NCI-H345 (cell line): ENCODE data around the gene PCDH15.

Source experiments
- DNase-seq: peaks from one replicate; lab custom pipeline; 2025; lab: John Stamatoyannopoulos, UW

The PCDH15 gene

DNA sequence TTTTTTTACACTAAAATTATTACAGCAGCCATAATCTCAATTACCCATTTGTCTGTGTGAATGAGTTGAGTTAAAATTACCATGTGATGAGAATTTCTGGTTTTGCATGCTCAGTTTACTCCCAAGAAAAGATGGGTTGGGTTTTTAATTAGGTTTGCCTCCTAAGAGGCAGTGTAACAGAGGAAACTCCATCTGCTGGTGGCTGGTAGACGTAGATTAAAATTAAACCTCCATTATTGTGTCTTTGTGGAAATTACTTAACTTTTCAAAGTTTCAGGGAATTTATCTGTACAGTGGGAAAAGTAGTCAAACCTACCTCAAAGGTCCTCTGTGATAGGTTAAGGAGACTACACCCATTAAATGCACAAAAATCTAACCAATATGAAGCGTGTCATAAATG lies 954.2 kb downstream of the PCDH15 start:
- DNase-seq, result no peak

DNA sequence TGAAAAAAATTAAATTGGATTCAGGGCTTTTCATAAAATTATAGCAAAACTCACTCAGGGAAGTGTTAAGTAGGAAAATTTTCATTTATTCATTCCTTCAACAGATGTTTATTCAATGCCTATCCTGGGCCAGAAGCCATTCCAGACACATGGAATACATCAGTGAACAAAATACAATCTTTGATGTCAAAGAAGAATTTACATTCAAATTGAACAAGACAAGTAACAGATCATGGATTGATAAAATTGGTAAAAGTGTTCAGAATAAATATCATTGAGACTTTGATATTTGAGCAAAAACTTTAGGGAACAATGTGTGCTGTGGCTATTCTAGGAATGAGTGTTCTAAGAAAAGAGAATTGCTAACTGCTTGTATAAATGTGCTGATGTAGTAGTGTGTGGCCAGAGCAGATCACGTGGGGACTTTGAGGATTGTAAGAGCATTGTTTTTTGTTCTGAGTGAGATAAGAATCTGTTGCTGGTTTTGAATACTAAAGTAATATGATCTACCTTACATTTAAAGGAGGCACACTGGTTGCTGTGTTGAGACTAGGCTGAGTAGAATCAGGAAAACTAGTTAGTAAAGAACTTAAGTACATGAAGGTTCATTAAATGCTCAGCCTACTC lies 957.2 kb downstream of the PCDH15 start:
- DNase-seq, result no peak

DNA sequence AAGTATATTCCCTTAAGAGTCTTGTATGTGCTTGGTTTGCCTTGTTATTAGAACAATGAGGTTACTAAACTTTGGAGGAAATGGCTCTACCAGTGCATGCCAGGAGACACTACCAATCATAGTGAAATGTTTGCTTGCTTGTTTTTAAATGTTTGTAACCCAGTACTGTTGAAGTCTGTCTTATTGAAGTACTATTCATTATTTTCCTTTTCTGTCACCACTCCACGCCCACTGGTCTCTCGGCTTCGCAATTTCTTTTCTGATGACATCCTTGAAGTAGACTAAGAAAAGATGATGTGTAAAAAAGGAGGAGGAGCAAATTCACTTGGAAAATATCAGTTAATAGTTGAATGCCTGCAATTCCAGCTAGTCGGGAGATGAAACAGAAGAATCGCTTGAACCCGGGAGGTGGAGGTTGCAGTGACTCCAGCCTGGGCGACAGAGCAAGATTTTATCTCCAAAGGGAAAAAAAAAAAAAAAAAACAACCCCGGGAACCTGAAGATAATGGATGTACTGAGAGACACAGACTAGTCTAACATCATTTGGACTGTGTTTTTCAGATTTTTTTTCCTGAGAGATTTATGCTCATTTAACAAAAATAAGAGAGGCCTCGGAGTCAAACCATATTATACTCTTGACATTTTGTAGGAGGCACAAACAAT lies 959.4 kb downstream of the PCDH15 start:
- no peak for DNase-seq

DNA sequence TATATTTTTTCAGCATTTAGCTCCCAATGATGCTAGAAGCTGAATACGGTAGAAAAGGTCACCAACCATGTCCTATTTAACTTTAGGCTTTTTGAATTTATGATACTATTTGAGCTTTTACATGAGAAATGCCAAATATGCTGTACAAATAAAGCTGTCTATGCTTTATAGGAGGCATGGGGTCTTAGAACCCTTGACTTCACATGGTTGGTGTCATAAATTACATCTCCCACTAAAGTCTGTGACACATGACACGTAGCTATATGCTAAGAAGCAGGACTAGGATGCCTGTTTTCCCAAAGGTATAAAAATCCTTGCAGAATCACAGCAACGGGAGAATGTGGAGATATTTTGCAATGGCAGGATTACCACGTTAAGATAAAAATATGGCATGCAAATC lies 960.4 kb downstream of the PCDH15 start:
- no peak for DNase-seq

DNA sequence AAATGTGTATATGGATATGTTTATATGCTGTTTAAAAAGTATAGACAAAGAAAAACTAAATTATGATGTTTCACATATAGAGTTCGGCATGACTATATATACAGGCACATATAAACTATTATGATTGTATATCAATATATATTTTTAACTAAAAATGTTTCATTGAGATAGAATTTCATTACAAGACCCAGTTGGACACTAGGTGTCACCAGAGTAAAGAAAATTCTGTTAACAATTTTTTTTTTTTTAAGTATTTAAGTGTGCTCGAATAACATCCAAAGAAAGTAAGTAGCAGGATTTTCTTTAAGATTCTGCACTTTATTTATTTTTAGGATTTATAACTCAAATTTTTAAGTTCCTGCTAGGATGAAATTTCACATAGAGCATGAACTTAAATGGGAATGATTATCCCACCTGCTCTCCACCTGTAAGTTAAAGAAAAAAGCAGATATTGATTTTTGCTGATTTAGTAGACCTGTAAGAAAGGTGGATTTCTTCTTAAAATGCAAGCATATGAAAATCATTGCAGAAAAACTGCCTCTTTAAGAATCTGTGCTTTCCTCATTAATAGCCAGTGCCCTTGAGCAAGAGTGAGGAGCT lies 961.5 kb downstream of the PCDH15 start:
- no peak for DNase-seq

DNA sequence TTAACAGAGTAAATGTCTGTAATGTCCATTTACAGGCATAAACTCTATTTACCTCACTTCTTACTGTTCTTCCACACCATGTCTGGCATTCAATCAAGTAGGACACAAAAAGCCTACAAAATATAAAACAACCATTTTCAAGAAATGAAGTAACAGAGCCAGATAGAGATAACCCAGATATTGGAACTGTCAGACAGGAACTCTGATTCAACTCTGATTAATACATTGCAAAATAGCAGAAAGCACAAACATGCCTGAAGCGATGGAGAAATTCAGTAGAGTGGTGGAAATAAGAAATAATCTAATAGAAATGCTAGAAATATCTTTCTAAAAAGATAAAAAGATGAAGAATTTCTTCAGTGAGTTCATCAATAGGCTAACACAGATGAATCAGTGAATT lies 964.4 kb downstream of the PCDH15 start:
- no peak for DNase-seq

DNA sequence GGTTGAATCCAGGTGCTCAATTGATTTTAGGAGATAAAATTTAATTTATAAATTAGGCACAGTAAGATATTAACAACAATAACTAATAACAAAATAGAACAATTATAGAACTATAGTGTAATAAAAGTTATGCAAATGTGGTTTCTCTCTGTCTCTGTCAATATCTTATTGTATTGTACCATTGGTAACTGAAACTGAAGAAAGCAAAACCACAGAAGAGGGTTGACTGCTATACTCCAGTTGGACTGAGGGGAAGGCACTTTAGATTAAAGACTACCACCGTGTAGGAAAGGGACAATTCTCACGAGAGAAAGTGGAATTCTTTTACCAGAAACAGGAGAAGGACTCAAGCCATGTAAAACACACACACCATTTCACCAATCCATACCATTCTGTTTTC lies 967.1 kb downstream of the PCDH15 start:
- no peak for DNase-seq

DNA sequence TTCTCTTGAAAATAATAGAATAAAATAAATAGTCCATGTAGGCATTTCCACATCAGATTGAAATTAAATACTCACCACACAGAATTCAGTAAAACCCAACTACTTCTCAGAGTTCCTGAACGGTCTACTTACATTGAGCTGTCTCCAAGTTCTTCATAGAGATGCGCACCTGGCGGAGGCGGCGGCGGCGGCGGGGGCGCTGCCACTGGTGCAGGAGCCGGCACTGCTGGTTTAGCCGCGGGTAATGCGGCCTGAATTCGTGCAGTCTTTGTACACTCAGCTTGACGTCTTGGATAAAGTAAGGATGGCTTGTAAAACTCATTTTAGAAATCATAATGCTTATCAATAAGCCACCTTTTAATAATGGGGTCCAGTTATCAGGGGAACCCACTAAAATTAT lies 973.8 kb downstream of the PCDH15 start:
- no peak for DNase-seq

DNA sequence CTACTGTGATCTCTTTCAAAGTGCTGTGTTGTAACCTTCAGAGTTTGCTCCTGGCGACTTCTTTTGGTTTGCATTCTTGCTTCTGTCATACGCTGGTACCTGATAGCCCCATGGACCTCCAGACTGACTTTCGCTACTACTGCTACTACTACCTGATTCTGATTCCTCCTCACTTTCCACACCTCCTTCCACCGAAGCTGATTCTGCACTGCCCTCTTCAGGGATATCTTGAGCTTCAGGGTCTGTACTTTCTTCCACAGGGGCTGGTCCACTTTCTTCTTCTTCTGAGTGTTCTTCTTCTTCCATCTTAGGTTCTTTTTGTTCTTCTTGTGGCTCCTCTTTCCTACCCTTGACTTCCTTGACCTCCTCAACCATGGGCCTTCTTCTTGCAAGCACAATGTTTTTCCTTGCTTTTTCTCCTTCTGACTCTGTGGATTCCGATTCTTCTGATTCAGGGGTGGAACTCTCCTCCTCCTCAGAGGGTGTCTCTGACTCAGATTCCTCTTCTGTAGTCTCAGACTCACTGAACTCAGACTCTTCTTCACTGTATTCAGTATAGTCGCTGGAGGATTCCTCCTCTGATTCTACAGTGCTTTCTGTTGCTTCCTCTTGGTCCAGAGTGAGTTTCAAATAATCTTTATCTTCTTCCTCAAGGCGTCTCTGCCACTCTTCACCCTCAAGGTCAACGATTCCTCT lies 992.2 kb downstream of the PCDH15 start:
- DNase-seq, result no peak

DNA sequence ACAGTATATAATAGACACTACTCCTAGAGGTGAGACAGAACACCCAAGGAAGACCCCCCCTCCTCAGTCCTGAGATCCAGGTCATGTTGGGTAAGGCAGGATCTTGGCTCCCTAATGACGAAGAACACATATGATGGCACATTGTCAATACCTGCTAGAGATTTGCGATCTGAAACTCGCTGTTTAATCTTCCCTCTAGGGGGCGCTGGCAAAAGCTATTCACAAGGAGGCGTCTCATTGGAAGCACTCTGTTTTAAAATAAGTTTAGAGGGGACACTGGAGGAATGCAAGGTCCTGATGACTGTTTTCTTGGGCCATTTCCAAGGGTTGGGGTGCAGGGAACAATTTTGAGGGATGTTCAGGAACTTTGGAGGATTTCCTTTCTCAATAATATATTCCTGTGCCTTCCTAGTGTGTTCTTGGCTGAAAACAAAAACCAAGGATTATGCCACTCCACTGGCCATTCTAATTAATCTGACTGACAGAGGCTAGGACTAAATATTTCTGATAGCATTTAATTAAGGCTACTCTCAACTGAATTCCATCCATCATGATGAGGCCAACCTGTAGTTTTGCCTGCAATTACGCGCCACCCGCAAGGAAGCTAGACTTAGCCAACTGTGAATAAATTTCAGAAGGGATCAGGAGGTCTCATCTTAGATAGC lies 1014.7 kb downstream of the PCDH15 start:
- no peak for DNase-seq

DNA sequence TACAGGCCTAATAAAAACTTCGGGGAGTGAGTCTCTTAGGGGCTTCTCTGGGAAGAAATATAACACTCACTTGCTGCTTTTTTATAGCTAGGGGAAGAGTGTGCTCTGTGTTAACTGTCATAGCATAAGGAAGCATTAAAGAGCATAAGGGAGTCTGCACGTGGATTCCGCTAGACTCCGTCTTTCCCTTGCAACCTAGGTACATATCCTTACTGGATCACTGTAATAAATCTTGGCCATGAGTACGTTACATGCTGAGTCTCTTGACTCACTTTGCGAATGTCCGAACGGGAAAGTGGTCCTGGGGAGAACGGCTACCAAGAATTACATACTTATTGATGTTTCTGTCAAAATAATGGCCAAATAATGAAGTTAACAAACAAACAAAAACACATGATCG lies 1029.3 kb downstream of the PCDH15 start:
- DNase-seq, result no peak

DNA sequence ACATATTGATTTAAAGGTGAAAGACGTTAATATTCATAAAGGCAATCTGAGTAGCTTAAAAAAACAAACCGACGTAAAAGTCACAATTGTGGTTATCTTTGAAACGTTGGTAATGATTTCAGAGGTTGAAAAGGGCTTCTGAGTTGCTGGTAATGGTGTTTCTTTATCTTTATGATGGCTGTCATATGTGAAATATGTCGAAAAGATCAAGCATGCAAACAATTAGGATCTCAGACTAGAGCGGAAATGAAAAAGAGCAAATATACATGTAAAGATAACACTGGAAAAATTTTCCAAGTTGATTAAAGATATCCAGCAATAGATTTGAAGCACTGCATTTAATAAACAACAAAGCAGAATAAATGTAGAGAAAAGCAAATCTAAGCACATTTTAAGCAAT lies 1030.1 kb downstream of the PCDH15 start:
- DNase-seq, result no peak

DNA sequence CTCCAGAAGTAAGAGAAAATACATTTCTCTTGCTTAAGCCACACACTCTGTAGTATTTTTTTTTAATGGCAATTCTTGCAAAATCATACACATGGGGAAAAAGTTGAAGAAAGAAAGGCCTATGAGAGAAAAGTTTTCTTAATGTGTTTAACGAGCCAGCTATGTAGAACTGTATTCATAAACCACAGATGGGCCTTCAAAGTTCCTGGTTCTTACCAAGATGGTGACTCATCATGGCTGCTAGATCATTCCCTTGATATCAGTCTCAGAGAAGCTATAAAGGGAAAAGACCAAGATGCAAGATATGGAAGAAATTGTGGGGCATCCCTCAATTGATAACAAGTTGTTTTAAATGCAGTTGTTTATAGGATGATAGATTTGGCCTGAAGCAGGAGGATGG lies 1035.7 kb downstream of the PCDH15 start:
- no peak for DNase-seq

DNA sequence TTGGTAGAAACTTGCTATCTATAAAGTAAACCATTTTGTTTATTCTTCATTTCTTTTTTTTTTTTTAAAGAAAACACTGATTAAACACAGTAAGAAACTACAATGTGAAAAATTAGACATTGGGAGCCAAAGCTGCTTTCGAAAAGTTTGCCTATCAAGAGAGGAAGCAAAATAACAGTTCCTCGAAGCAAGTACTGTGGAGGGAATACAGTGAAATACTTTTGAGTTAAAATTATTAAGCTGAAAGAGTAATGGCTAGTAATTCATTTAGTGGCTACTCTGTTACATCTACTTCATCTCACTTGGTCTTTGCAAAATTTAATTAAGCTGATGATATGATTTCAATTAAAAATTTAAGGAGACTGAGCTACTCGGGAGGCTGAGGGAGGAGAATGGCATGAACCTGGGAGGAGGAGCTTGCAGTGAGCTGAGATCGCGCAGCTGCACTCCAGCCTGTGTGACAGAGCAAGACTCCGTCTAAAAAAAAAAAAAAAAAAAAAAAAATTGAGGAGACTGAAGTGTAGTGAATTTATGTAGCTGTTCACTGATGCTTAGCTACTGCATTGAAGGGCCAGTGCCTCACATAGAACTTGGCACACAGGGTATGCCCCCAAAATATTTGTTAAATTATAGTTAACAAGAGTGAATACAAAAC lies 1046.3 kb downstream of the PCDH15 start:
- DNase-seq, result no peak
